HepG2 (cell line): ENCODE measurements around the gene TMEM134. TPM values are rescaled to one million over a fixed set of nuclear protein-coding genes. Genes with fewer than 3 reads are reported as not detected.

Source experiments
- CEBPB ChIP-seq: IDR thresholded peaks from 2 replicates; pipeline ENCODE4 v1.6.1; 2011; ENCODE audit warnings: low read depth, low read length, improper control_type of control experiment, borderline replicate concordance
- FIP1L1 ChIP-seq: fragments of 200-400 bp; formaldehyde crosslinking; IDR thresholded peaks from 2 replicates; pipeline ENCODE4 v1.6.1; 2018; ENCODE audit warnings: low read depth, mild to moderate bottlenecking, low read length, moderate library complexity, borderline replicate concordance; ENCODE audit not compliant: insufficient read depth
- HDAC2 ChIP-seq: sonication (generic); formaldehyde crosslinking; IDR thresholded peaks from 2 replicates; pipeline ENCODE4 v1.4.0; 2020; ENCODE audit warnings: missing genetic modification reagents
- PRMT3 ChIP-seq: sonication (generic); formaldehyde crosslinking; IDR thresholded peaks from 2 replicates; pipeline ENCODE4 v1.8.1; 2022; ENCODE audit warnings: low read depth, mild to moderate bottlenecking, moderate library complexity, missing genetic modification reagents, borderline replicate concordance
- TBX3 ChIP-seq: fragments of 450-650 bp; IDR thresholded peaks from 2 replicates; pipeline ENCODE4 v1.6.1; 2017; ENCODE audit warnings: antibody characterized with exemption, mild to moderate bottlenecking, inconsistent platforms, borderline replicate concordance
- ZNF20 ChIP-seq: sonication (generic); formaldehyde crosslinking; IDR thresholded peaks from 2 replicates; pipeline ENCODE4 v1.4.0; 2020; ENCODE audit warnings: mild to moderate bottlenecking, moderate library complexity, missing genetic modification reagents
- ZNF558 ChIP-seq: sonication (generic); formaldehyde crosslinking; IDR thresholded peaks from 2 replicates; pipeline ENCODE4 v1.9.0; 2022; ENCODE audit warnings: mild to moderate bottlenecking, missing genetic modification reagents, borderline replicate concordance
- ZNF598 ChIP-seq: sonication (generic); formaldehyde crosslinking; IDR thresholded peaks from 2 replicates; pipeline ENCODE4 v1.5.1; 2020; ENCODE audit warnings: mild to moderate bottlenecking, missing genetic modification reagents, borderline replicate concordance
- polyA plus RNA-seq, 8 experiments: library from polyadenylated mRNA; depleted of rRNA in 3 of 8; stranded (reverse) in 7 of 8; unstranded in 1 of 8; fragments of >200 nt; fragmentation: Illumina TruSeq in 4 of 8; extraction: Trizol in 4 of 8; gene quantifications; 2 replicates each; pipeline versions ENCODE4 v1.2.1 to v1.2.3, GENCODE V29; 2011 to 2016; ENCODE audit warnings: low read depth in 4 of 8, missing spikeins in 1 of 8, mixed read lengths in 1 of 8; ENCODE audit not compliant: insufficient read depth in 1 of 8
- total RNA-seq, 5 experiments: library from RNA; depleted of rRNA; stranded (reverse); fragments of >200 nt; fragmentation: Illumina TruSeq; extraction: Trizol; gene quantifications; 2 replicates each; pipeline ENCODE4 v1.2.3, GENCODE V29; 2016; ENCODE audit warnings: low read depth in 1 of 5
- TF ChIP-seq, protein P1 (sequence below): sonication (generic); formaldehyde crosslinking; IDR thresholded peaks from 2 replicates; pipeline ENCODE4 v1.4.0; 2020; ENCODE audit warnings: missing genetic modification reagents, borderline replicate concordance
- TF ChIP-seq, protein P2 (sequence below): IDR thresholded peaks from 2 replicates; pipeline ENCODE4 v1.6.1; 2016; ENCODE audit warnings: missing genetic modification reagents, missing compliant biosample characterization
- TF ChIP-seq, protein P3 (sequence below): sonication (generic); formaldehyde crosslinking; IDR thresholded peaks from 2 replicates; pipeline ENCODE4 v1.4.0; 2020; ENCODE audit warnings: mild to moderate bottlenecking, missing genetic modification reagents
- TF ChIP-seq, protein P4 (sequence below): sonication (generic); formaldehyde crosslinking; IDR thresholded peaks from 2 replicates; pipeline ENCODE4 v1.5.0; 2020; ENCODE audit warnings: mild to moderate bottlenecking, missing genetic modification reagents

The TMEM134 gene
- total and polyA plus RNA-seq, 2 of the 13 experiments (the other 11 are each of a cell fraction or from before 2014, with no cell fraction given) = 6.9 to 26.9 TPM

DNA sequence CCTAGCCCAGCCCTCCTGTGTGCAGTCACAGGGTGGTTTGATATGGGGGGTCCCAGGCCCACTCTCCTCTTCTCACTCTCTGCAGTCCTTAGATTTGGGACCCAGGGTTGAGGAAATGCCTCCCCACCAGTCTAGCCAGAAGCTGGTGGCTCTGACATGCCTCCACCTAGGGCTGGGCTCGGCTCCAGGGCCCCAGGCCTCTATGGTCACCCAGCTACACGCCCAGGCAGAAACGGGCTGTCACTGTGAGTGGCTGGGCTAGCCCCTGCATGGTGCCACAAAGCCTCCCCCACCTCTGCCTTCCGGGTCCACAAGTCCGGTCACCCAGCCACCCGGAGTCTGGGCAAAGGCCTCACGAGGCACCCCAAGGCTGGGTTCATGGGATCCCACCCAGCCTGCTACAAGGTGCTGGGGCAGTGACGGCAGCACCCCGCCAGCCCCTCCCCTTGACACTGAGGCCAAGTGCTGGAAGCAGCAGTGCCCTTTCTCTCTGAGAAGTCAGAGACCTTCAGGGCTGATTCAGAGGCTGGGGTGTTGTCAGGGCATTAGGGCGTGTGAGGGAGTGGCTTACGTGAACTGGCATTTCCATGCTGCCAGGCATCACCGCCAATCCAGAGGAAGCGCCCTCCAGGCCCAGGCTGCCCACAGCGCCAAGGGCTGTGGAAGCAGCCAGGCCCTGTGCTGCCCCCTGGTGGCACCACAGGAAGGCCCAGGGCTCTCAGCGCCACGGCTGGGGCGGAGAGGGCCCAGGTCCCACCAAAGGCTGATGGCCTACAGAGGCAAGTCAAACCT, 36.8 kb upstream of the TMEM134 start (continued):
- TF ChIP-seq CEBPB (no peak), FIP1L1 (no peak), HDAC2 (CRISPR knock-in tag) (0 out of 2 replicates have a peak, but pooled peaks have one; percentile 6), ZNF20 (CRISPR knock-in tag) (no peak), ZNF558 (CRISPR knock-in tag) (no peak), TBX3 (no peak), ZNF598 (CRISPR knock-in tag) (0 out of 2 replicates have a peak, but pooled peaks have one; percentile 58), PRMT3 (CRISPR knock-in tag) (no peak)
- TF ChIP-seq, protein P1, sequence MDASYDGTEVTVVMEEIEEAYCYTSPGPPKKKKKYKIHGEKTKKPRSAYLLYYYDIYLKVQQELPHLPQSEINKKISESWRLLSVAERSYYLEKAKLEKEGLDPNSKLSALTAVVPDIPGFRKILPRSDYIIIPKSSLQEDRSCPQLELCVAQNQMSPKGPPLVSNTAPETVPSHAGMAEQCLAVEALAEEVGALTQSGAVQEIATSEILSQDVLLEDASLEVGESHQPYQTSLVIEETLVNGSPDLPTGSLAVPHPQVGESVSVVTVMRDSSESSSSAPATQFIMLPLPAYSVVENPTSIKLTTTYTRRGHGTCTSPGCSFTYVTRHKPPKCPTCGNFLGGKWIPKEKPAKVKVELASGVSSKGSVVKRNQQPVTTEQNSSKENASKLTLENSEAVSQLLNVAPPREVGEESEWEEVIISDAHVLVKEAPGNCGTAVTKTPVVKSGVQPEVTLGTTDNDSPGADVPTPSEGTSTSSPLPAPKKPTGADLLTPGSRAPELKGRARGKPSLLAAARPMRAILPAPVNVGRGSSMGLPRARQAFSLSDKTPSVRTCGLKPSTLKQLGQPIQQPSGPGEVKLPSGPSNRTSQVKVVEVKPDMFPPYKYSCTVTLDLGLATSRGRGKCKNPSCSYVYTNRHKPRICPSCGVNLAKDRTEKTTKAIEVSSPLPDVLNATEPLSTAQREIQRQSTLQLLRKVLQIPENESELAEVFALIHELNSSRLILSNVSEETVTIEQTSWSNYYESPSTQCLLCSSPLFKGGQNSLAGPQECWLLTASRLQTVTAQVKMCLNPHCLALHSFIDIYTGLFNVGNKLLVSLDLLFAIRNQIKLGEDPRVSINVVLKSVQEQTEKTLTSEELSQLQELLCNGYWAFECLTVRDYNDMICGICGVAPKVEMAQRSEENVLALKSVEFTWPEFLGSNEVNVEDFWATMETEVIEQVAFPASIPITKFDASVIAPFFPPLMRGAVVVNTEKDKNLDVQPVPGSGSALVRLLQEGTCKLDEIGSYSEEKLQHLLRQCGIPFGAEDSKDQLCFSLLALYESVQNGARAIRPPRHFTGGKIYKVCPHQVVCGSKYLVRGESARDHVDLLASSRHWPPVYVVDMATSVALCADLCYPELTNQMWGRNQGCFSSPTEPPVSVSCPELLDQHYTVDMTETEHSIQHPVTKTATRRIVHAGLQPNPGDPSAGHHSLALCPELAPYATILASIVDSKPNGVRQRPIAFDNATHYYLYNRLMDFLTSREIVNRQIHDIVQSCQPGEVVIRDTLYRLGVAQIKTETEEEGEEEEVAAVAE (CRISPR knock-in tag) = peak; percentile 34; the same call in 1 of the 2 replicates
- TF ChIP-seq, protein P2, sequence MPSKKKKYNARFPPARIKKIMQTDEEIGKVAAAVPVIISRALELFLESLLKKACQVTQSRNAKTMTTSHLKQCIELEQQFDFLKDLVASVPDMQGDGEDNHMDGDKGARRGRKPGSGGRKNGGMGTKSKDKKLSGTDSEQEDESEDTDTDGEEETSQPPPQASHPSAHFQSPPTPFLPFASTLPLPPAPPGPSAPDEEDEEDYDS (CRISPR knock-in tag) = 0 out of 2 replicates have a peak, but pooled peaks have one; percentile 42
- TF ChIP-seq, protein P3, sequence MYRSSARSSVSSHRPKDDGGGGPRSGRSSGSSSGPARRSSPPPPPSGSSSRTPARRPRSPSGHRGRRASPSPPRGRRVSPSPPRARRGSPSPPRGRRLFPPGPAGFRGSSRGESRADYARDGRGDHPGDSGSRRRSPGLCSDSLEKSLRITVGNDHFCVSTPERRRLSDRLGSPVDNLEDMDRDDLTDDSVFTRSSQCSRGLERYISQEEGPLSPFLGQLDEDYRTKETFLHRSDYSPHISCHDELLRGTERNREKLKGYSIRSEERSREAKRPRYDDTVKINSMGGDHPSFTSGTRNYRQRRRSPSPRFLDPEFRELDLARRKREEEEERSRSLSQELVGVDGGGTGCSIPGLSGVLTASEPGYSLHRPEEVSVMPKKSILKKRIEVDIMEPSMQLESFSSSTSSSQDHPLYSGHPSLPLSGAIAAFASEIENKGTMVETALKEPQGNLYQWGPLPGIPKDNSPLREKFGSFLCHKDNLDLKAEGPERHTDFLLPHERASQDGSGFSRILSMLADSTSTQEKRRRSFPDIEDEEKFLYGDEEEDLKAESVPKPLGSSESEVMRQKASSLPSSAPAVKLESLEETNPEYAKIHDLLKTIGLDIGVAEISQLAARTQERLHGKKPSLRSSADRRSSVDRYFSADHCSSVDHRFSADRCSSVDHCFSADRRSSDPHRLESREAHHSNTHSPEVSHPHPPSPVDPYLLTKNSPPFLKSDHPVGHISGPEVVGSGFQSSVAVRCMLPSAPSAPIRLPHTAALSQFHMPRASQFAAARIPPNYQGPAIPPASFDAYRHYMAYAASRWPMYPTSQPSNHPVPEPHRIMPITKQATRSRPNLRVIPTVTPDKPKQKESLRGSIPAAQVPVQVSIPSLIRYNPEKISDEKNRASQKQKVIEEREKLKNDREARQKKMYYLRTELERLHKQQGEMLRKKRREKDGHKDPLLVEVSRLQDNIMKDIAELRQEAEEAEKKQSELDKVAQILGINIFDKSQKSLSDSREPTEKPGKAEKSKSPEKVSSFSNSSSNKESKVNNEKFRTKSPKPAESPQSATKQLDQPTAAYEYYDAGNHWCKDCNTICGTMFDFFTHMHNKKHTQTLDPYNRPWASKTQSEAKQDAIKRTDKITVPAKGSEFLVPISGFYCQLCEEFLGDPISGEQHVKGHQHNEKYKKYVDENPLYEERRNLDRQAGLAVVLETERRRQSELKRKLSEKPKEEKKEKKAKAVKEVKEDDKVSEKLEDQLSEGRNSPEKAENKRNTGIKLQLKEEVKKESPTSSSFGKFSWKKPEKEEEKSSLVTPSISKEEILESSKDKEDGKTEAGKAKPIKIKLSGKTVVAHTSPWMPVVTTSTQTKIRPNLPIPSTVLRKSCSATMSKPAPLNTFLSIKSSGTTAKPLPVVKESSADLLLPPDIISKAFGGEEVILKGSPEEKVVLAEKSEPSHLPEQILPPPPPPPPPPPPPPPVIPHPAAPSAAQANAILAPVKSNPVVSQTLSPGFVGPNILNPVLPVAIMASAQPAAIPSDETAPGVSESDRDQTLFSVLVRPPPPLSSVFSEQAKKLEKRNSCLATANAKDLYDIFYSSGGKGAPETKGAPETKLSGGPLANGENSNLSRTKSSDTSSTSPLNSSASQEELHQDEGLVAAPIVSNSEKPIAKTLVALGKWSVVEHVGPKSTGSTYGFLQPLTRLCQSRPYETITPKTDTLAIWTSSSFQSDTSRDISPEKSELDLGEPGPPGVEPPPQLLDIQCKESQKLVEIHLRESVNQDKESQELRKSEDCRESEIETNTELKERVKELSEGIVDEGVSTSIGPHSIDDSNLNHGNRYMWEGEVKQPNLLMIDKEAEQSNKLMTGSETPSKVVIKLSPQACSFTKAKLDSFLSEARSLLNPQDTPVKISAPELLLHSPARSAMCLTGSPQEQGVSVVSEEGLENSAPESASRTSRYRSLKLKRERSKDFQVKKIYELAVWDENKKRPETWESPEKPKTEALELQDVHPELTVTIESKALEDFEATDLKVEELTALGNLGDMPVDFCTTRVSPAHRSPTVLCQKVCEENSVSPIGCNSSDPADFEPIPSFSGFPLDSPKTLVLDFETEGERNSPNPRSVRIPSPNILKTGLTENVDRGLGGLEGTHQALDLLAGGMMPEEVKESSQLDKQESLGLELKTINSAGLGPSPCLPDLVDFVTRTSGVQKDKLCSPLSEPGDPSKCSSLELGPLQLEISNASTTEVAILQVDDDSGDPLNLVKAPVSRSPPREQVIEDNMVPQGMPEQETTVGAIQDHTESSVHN (CRISPR knock-in tag) = no peak
- TF ChIP-seq, protein P4, sequence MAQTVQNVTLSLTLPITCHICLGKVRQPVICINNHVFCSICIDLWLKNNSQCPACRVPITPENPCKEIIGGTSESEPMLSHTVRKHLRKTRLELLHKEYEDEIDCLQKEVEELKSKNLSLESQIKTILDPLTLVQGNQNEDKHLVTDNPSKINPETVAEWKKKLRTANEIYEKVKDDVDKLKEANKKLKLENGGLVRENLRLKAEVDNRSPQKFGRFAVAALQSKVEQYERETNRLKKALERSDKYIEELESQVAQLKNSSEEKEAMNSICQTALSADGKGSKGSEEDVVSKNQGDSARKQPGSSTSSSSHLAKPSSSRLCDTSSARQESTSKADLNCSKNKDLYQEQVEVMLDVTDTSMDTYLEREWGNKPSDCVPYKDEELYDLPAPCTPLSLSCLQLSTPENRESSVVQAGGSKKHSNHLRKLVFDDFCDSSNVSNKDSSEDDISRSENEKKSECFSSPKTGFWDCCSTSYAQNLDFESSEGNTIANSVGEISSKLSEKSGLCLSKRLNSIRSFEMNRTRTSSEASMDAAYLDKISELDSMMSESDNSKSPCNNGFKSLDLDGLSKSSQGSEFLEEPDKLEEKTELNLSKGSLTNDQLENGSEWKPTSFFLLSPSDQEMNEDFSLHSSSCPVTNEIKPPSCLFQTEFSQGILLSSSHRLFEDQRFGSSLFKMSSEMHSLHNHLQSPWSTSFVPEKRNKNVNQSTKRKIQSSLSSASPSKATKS (CRISPR knock-in tag) = no peak
